ENCODE measurements around the gene MAPK10. TPM values are rescaled to one million over a fixed set of nuclear protein-coding genes. Genes with fewer than 3 reads are reported as not detected.

Gene MAPK10
- total and polyA plus RNA-seq, 2 experiments from 2014 or later: 3.6 to 8.1 TPM

DNA sequence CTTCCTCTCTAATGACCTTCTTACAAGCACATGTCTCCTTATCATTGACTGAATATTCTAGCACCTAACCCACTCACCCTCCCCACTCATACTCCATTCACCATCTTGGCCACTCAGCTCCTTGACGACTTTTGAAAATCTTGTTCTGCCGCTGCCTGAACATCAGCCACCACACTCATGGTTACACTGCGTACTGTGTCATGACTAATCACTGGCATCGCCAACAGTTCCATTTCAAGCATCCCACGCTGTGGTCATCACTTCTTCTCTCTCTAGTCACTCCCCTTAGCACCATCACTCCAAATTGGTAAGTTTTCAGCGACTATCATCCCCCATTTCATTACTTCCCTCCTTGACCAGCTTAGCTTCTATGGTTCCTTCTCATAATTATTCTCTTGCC, 352.8 kb downstream of the MAPK10 start:
- no peak overlapping the region for H2AFZ ChIP-seq
- DNase-seq (ENCODE audit: low spot score) (no peak), ATAC-seq (no peak)
- no peak overlapping the region for H3K27ac ChIP-seq (ENCODE audit: low read depth)
- no peak overlapping the region for H3K27ac Mint-ChIP-seq
- no peak overlapping the region for H3K4me3 Mint-ChIP-seq
- no peaks in the 10 kb centered on the region for H3K4me1 Mint-ChIP-seq
- H3K9me2 ChIP-seq (ENCODE audit: insufficient read depth): 0 out of 2 replicates have a peak, but pooled peaks cover 3% of the 10 kb centered on the region
- no peaks in the 10 kb centered on the region for H3K4me1 ChIP-seq (ENCODE audit: insufficient read depth)
- no peaks in the 10 kb centered on the region for H3K36me3 Mint-ChIP-seq (ENCODE audit: low read depth)
- H3K79me2 ChIP-seq (replicated peaks; ENCODE audit: insufficient read depth): no peaks in the 10 kb centered on the region
- no peaks in the 10 kb centered on the region for H3F3A ChIP-seq (replicated peaks; ENCODE audit: low read depth)
- no peak overlapping the region for H3K4me3 ChIP-seq
- H3K27me3 Mint-ChIP-seq (ENCODE audit: insufficient read depth, low read depth, poor library complexity): no peaks in the 10 kb centered on the region
- TF ChIP-seq POLR2AphosphoS5 (IDR thresholded peaks at IDR 0.05; ENCODE audit: low read depth): no peak
- TF ChIP-seq, protein P1, sequence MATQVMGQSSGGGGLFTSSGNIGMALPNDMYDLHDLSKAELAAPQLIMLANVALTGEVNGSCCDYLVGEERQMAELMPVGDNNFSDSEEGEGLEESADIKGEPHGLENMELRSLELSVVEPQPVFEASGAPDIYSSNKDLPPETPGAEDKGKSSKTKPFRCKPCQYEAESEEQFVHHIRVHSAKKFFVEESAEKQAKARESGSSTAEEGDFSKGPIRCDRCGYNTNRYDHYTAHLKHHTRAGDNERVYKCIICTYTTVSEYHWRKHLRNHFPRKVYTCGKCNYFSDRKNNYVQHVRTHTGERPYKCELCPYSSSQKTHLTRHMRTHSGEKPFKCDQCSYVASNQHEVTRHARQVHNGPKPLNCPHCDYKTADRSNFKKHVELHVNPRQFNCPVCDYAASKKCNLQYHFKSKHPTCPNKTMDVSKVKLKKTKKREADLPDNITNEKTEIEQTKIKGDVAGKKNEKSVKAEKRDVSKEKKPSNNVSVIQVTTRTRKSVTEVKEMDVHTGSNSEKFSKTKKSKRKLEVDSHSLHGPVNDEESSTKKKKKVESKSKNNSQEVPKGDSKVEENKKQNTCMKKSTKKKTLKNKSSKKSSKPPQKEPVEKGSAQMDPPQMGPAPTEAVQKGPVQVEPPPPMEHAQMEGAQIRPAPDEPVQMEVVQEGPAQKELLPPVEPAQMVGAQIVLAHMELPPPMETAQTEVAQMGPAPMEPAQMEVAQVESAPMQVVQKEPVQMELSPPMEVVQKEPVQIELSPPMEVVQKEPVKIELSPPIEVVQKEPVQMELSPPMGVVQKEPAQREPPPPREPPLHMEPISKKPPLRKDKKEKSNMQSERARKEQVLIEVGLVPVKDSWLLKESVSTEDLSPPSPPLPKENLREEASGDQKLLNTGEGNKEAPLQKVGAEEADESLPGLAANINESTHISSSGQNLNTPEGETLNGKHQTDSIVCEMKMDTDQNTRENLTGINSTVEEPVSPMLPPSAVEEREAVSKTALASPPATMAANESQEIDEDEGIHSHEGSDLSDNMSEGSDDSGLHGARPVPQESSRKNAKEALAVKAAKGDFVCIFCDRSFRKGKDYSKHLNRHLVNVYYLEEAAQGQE (IDR thresholded peaks at IDR 0.05; ENCODE audit: unreplicated experiment): no peak
- no peak for TF ChIP-seq CREB1 (CRISPR knock-in tag; IDR thresholded peaks at IDR 0.05; ENCODE audit: low read depth)
- no peak for TF ChIP-seq ZNF331 (CRISPR knock-in tag; IDR thresholded peaks at IDR 0.05; ENCODE audit: low read depth)
- TF ChIP-seq ZNF114 (CRISPR knock-in tag; IDR thresholded peaks at IDR 0.05): no peak
- no peak for TF ChIP-seq STAT1 (IDR thresholded peaks at IDR 0.05; ENCODE audit: unreplicated experiment)
- TF ChIP-seq, protein P2, sequence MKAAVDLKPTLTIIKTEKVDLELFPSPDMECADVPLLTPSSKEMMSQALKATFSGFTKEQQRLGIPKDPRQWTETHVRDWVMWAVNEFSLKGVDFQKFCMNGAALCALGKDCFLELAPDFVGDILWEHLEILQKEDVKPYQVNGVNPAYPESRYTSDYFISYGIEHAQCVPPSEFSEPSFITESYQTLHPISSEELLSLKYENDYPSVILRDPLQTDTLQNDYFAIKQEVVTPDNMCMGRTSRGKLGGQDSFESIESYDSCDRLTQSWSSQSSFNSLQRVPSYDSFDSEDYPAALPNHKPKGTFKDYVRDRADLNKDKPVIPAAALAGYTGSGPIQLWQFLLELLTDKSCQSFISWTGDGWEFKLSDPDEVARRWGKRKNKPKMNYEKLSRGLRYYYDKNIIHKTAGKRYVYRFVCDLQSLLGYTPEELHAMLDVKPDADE (IDR thresholded peaks at IDR 0.05): no peak
- TF ChIP-seq NANOG (IDR thresholded peaks at IDR 0.05; ENCODE audit: borderline replicate concordance): no peak
- no peak for TF ChIP-seq EZH2phosphoT487 (IDR thresholded peaks at IDR 0.05; ENCODE audit: unreplicated experiment)
- no peak for TF ChIP-seq EZH2 (IDR thresholded peaks at IDR 0.05; ENCODE audit: low read depth, unreplicated experiment)
- TF ChIP-seq, protein P3, sequence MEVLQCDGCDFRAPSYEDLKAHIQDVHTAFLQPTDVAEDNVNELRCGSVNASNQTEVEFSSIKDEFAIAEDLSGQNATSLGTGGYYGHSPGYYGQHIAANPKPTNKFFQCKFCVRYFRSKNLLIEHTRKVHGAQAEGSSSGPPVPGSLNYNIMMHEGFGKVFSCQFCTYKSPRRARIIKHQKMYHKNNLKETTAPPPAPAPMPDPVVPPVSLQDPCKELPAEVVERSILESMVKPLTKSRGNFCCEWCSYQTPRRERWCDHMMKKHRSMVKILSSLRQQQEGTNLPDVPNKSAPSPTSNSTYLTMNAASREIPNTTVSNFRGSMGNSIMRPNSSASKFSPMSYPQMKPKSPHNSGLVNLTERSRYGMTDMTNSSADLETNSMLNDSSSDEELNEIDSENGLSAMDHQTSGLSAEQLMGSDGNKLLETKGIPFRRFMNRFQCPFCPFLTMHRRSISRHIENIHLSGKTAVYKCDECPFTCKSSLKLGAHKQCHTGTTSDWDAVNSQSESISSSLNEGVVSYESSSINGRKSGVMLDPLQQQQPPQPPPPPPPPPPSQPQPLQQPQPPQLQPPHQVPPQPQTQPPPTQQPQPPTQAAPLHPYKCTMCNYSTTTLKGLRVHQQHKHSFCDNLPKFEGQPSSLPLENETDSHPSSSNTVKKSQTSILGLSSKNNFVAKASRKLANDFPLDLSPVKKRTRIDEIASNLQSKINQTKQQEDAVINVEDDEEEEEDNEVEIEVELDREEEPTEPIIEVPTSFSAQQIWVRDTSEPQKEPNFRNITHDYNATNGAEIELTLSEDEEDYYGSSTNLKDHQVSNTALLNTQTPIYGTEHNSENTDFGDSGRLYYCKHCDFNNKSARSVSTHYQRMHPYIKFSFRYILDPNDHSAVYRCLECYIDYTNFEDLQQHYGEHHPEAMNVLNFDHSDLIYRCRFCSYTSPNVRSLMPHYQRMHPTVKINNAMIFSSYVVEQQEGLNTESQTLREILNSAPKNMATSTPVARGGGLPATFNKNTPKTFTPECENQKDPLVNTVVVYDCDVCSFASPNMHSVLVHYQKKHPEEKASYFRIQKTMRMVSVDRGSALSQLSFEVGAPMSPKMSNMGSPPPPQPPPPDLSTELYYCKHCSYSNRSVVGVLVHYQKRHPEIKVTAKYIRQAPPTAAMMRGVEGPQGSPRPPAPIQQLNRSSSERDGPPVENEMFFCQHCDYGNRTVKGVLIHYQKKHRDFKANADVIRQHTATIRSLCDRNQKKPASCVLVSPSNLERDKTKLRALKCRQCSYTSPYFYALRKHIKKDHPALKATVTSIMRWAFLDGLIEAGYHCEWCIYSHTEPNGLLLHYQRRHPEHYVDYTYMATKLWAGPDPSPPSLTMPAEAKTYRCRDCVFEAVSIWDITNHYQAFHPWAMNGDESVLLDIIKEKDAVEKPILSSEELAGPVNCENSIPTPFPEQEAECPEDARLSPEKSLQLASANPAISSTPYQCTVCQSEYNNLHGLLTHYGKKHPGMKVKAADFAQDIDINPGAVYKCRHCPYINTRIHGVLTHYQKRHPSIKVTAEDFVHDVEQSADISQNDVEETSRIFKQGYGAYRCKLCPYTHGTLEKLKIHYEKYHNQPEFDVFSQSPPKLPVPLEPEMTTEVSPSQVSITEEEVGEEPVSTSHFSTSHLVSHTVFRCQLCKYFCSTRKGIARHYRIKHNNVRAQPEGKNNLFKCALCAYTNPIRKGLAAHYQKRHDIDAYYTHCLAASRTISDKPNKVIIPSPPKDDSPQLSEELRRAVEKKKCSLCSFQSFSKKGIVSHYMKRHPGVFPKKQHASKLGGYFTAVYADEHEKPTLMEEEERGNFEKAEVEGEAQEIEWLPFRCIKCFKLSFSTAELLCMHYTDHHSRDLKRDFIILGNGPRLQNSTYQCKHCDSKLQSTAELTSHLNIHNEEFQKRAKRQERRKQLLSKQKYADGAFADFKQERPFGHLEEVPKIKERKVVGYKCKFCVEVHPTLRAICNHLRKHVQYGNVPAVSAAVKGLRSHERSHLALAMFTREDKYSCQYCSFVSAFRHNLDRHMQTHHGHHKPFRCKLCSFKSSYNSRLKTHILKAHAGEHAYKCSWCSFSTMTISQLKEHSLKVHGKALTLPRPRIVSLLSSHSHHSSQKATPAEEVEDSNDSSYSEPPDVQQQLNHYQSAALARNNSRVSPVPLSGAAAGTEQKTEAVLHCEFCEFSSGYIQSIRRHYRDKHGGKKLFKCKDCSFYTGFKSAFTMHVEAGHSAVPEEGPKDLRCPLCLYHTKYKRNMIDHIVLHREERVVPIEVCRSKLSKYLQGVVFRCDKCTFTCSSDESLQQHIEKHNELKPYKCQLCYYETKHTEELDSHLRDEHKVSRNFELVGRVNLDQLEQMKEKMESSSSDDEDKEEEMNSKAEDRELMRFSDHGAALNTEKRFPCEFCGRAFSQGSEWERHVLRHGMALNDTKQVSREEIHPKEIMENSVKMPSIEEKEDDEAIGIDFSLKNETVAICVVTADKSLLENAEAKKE (CRISPR knock-in tag; IDR thresholded peaks at IDR 0.05): no peak
- no peak for TF ChIP-seq JUNB (IDR thresholded peaks at IDR 0.05; ENCODE audit: unreplicated experiment)
- TF ChIP-seq, protein P4, sequence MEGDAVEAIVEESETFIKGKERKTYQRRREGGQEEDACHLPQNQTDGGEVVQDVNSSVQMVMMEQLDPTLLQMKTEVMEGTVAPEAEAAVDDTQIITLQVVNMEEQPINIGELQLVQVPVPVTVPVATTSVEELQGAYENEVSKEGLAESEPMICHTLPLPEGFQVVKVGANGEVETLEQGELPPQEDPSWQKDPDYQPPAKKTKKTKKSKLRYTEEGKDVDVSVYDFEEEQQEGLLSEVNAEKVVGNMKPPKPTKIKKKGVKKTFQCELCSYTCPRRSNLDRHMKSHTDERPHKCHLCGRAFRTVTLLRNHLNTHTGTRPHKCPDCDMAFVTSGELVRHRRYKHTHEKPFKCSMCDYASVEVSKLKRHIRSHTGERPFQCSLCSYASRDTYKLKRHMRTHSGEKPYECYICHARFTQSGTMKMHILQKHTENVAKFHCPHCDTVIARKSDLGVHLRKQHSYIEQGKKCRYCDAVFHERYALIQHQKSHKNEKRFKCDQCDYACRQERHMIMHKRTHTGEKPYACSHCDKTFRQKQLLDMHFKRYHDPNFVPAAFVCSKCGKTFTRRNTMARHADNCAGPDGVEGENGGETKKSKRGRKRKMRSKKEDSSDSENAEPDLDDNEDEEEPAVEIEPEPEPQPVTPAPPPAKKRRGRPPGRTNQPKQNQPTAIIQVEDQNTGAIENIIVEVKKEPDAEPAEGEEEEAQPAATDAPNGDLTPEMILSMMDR (conservative IDR thresholded peaks at IDR 0.05; ENCODE audit: low read depth in 2 of 2): no peak
- no peaks in the 10 kb centered on the region for H3K36me3 ChIP-seq (ENCODE audit: insufficient read depth)
- no peaks in the 10 kb centered on the region for H3K27me3 ChIP-seq (ENCODE audit: insufficient read depth)
- H3K9me3 Mint-ChIP-seq: no peaks in the 10 kb centered on the region
- no peaks in the 10 kb centered on the region for H4K20me1 ChIP-seq (replicated peaks; ENCODE audit: insufficient read depth)
- H3K4me2 ChIP-seq: no peak overlapping the region

Measured in GM23338 (cell line).